ENCODE results near the gene PNPO.

The PNPO gene

GRCh38 chr17:47915776-47916398 is 25.5 kb upstream of the PNPO start:
- Histone ChIP-seq H3K9me3 (ENCODE audit: insufficient read depth, low read length) (no peaks in the 10 kb centered on the region), H3K4me1 (ENCODE audit: low read length) (no peaks in the 10 kb centered on the region), H3K27ac (ENCODE audit: low read length) (no peak overlapping the region), H2AFZ (ENCODE audit: low read depth, low read length) (no peak overlapping the region), H3K4me3 (ENCODE audit: low read length) (no peak overlapping the region), H3K9ac (ENCODE audit: low read length) (no peak overlapping the region), H3K4me2 (ENCODE audit: low read length) (no peak overlapping the region), H3K79me2 (ENCODE audit: low read length) (no peaks in the 10 kb centered on the region), H4K20me1 (ENCODE audit: insufficient read depth, low read length) (no peaks in the 10 kb centered on the region), H3K27me3 (ENCODE audit: low read depth, low read length) (no peaks in the 10 kb centered on the region), H3K36me3 (replicated peaks; ENCODE audit: low read depth, low read length) (no peaks in the 10 kb centered on the region)
- TF ChIP-seq CTCF (IDR thresholded peaks at IDR 0.05; ENCODE audit: low read depth, low read length): no peak

GRCh38 chr17:47916489-47917208 is 24.7 kb upstream of the PNPO start:
- Histone ChIP-seq H3K4me3 (ENCODE audit: low read length) (no peak overlapping the region), H4K20me1 (ENCODE audit: insufficient read depth, low read length) (no peaks in the 10 kb centered on the region), H3K79me2 (ENCODE audit: low read length) (no peaks in the 10 kb centered on the region), H3K9ac (ENCODE audit: low read length) (no peak overlapping the region), H3K9me3 (ENCODE audit: insufficient read depth, low read length) (no peaks in the 10 kb centered on the region), H3K36me3 (replicated peaks; ENCODE audit: low read depth, low read length) (no peaks in the 10 kb centered on the region), H3K4me1 (ENCODE audit: low read length) (no peaks in the 10 kb centered on the region), H3K27me3 (ENCODE audit: low read depth, low read length) (no peaks in the 10 kb centered on the region), H3K4me2 (ENCODE audit: low read length) (no peak overlapping the region), H2AFZ (ENCODE audit: low read depth, low read length) (no peak overlapping the region), H3K27ac (ENCODE audit: low read length) (no peak overlapping the region)
- TF ChIP-seq CTCF (IDR thresholded peaks at IDR 0.05; ENCODE audit: low read depth, low read length) (no peak), EZH2phosphoT487 (IDR thresholded peaks at IDR 0.05; ENCODE audit: low read depth) (no peak)

GRCh38 chr17:47917581-47917980 is 23.8 kb upstream of the PNPO start:
- Histone ChIP-seq H3K4me3 (ENCODE audit: low read length) (no peak overlapping the region), H3K36me3 (replicated peaks; ENCODE audit: low read depth, low read length) (no peaks in the 10 kb centered on the region), H2AFZ (ENCODE audit: low read depth, low read length) (no peak overlapping the region), H3K4me2 (ENCODE audit: low read length) (no peak overlapping the region), H3K79me2 (ENCODE audit: low read length) (no peaks in the 10 kb centered on the region), H3K9me3 (ENCODE audit: insufficient read depth, low read length) (no peaks in the 10 kb centered on the region), H3K9ac (ENCODE audit: low read length) (no peak overlapping the region), H4K20me1 (ENCODE audit: insufficient read depth, low read length) (no peaks in the 10 kb centered on the region), H3K27ac (ENCODE audit: low read length) (no peak overlapping the region), H3K27me3 (ENCODE audit: low read depth, low read length) (no peaks in the 10 kb centered on the region), H3K4me1 (ENCODE audit: low read length) (no peaks in the 10 kb centered on the region)
- TF ChIP-seq CTCF (IDR thresholded peaks at IDR 0.05; ENCODE audit: low read depth, low read length): no peak
- no peak for TF ChIP-seq EZH2phosphoT487 (IDR thresholded peaks at IDR 0.05; ENCODE audit: low read depth)

GRCh38 chr17:47918006-47918405 is 23.4 kb upstream of the PNPO start:
- Histone ChIP-seq H3K36me3 (replicated peaks; ENCODE audit: low read depth, low read length) (peaks cover 1% of the 10 kb centered on the region), H3K4me1 (ENCODE audit: low read length) (no peaks in the 10 kb centered on the region), H3K4me3 (ENCODE audit: low read length) (no peak overlapping the region), H3K4me2 (ENCODE audit: low read length) (no peak overlapping the region), H2AFZ (ENCODE audit: low read depth, low read length) (no peak overlapping the region), H3K27ac (ENCODE audit: low read length) (no peak overlapping the region), H3K9ac (ENCODE audit: low read length) (no peak overlapping the region), H4K20me1 (ENCODE audit: insufficient read depth, low read length) (no peaks in the 10 kb centered on the region), H3K9me3 (ENCODE audit: insufficient read depth, low read length) (no peaks in the 10 kb centered on the region), H3K79me2 (ENCODE audit: low read length) (no peaks in the 10 kb centered on the region), H3K27me3 (ENCODE audit: low read depth, low read length) (no peaks in the 10 kb centered on the region)
- TF ChIP-seq CTCF (IDR thresholded peaks at IDR 0.05; ENCODE audit: low read depth, low read length) (no peak), EZH2phosphoT487 (IDR thresholded peaks at IDR 0.05; ENCODE audit: low read depth) (no peak)
